Measurements from ENCODE around the gene EPHA10.

EPHA10 gene

GRCh38 chr1:37734629-37735591 lies 30.0 kb downstream of the EPHA10 start:
- DNase-seq (ENCODE audit: low spot score): no peak

- DNase-seq (ENCODE audit: low spot score): no peak
Measured at GRCh38 chr1:37732111-37732780, 32.7 kb downstream of the EPHA10 start.

- DNase-seq (ENCODE audit: low spot score): no peak
Measured at GRCh38 chr1:37731312-37732019, 33.5 kb downstream of the EPHA10 start.

- DNase-seq (ENCODE audit: low spot score): no peak
Measured at GRCh38 chr1:37730376-37730775, 34.5 kb downstream of the EPHA10 start.

- no peak for DNase-seq (ENCODE audit: low spot score)
Measured at GRCh38 chr1:37728416-37728815, 36.5 kb downstream of the EPHA10 start.

- DNase-seq (ENCODE audit: low spot score): no peak
Measured at GRCh38 chr1:37726751-37727585, 38.0 kb downstream of the EPHA10 start.

GRCh38 chr1:37725851-37726613 lies 38.9 kb downstream of the EPHA10 start:
- DNase-seq (ENCODE audit: low spot score): no peak

- DNase-seq (ENCODE audit: low spot score): no peak
Measured at GRCh38 chr1:37724575-37724974, 40.3 kb downstream of the EPHA10 start.

- DNase-seq (ENCODE audit: low spot score): no peak
Measured at GRCh38 chr1:37723390-37724078, 41.4 kb downstream of the EPHA10 start.

- no peak for DNase-seq (ENCODE audit: low spot score)
Measured at GRCh38 chr1:37723072-37723389, 41.9 kb downstream of the EPHA10 start.

GRCh38 chr1:37722181-37723071 lies 42.5 kb downstream of the EPHA10 start:
- DNase-seq (ENCODE audit: low spot score): no peak

- no peak for DNase-seq (ENCODE audit: low spot score)
Measured at GRCh38 chr1:37721565-37721964, 43.4 kb downstream of the EPHA10 start.

GRCh38 chr1:37720231-37721130 lies 44.4 kb downstream of the EPHA10 start:
- DNase-seq (ENCODE audit: low spot score): no peak

- no peak for DNase-seq (ENCODE audit: low spot score)
Measured at GRCh38 chr1:37719572-37720195, 45.2 kb downstream of the EPHA10 start.

- no peak for DNase-seq (ENCODE audit: low spot score)
Measured at GRCh38 chr1:37718901-37719571, 45.9 kb downstream of the EPHA10 start.

GRCh38 chr1:37718181-37718900 lies 46.6 kb downstream of the EPHA10 start:
- no peak for DNase-seq (ENCODE audit: low spot score)

GRCh38 chr1:37717631-37718030 lies 47.3 kb downstream of the EPHA10 start:
- DNase-seq (ENCODE audit: low spot score): no peak

All from kidney capillary endothelial cell (primary cell).